ENCODE results near the gene BCL2.
A peak's percentile ranks its signal among the peaks of the same experiment; 100 is the strongest.

The BCL2 gene

GRCh38 chr18:63272638-63273037 lies 46.9 kb downstream of the BCL2 start:
- Histone ChIP-seq H3K79me2 (ENCODE audit: insufficient read depth, low read depth) (peaks cover 38% of the 10 kb centered on the region; the same call in 1 of the 2 replicates), H3K4me1 (ENCODE audit: low read depth, poor library complexity, severe bottlenecking) (peaks cover 29% of the 10 kb centered on the region), H3K9ac (no peak overlapping the region), H3K27ac (no peak overlapping the region), H2AFZ (ENCODE audit: low read depth) (no peak overlapping the region), H3K36me3 (ENCODE audit: insufficient read depth) (no peaks in the 10 kb centered on the region), H3K4me2 (no peak overlapping the region), H3K27me3 (ENCODE audit: insufficient read depth, low read depth) (no peaks in the 10 kb centered on the region), H4K20me1 (ENCODE audit: insufficient read depth) (no peaks in the 10 kb centered on the region), H3K4me3 (IDR thresholded peaks at IDR 0.05; ENCODE audit: insufficient read depth, low read depth, low read length) (no peak overlapping the region)
- no peak for TF ChIP-seq CTCF (conservative IDR thresholded peaks at IDR 0.05; ENCODE audit: low read depth, low read length)

- no peaks in the 10 kb centered on the region for H4K20me1 ChIP-seq (ENCODE audit: insufficient read depth)
- peaks cover 36% of the 10 kb centered on the region for H3K4me1 ChIP-seq (ENCODE audit: low read depth, poor library complexity, severe bottlenecking)
- no peak for TF ChIP-seq CTCF (conservative IDR thresholded peaks at IDR 0.05; ENCODE audit: low read depth, low read length)
- no peak overlapping the region for H2AFZ ChIP-seq (ENCODE audit: low read depth)
- peaks cover 38% of the 10 kb centered on the region; the same call in 1 of the 2 replicates for H3K79me2 ChIP-seq (ENCODE audit: insufficient read depth, low read depth)
- H3K27ac ChIP-seq: no peak overlapping the region
- no peaks in the 10 kb centered on the region for H3K27me3 ChIP-seq (ENCODE audit: insufficient read depth, low read depth)
- H3K9ac ChIP-seq: no peak overlapping the region
- no peak overlapping the region for H3K4me3 ChIP-seq (IDR thresholded peaks at IDR 0.05; ENCODE audit: insufficient read depth, low read depth, low read length)
- no peaks in the 10 kb centered on the region for H3K36me3 ChIP-seq (ENCODE audit: insufficient read depth)
- H3K4me2 ChIP-seq: no peak overlapping the region
Observed at GRCh38 chr18:63271881-63272299, 47.7 kb downstream of the BCL2 start.

GRCh38 chr18:63271148-63271547 lies 48.4 kb downstream of the BCL2 start:
- Histone ChIP-seq H3K27ac (no peak overlapping the region), H3K4me2 (no peak overlapping the region), H3K9ac (no peak overlapping the region), H3K36me3 (ENCODE audit: insufficient read depth) (no peaks in the 10 kb centered on the region), H3K27me3 (ENCODE audit: insufficient read depth, low read depth) (no peaks in the 10 kb centered on the region), H3K4me1 (ENCODE audit: low read depth, poor library complexity, severe bottlenecking) (peaks cover 44% of the 10 kb centered on the region), H4K20me1 (ENCODE audit: insufficient read depth) (no peaks in the 10 kb centered on the region), H3K4me3 (IDR thresholded peaks at IDR 0.05; ENCODE audit: insufficient read depth, low read depth, low read length) (no peak overlapping the region), H3K79me2 (ENCODE audit: insufficient read depth, low read depth) (peaks cover 39% of the 10 kb centered on the region; the same call in 1 of the 2 replicates), H2AFZ (ENCODE audit: low read depth) (no peak overlapping the region)
- TF ChIP-seq CTCF (conservative IDR thresholded peaks at IDR 0.05; ENCODE audit: low read depth, low read length): no peak

GRCh38 chr18:63267975-63268721 lies 51.4 kb downstream of the BCL2 start:
- Histone ChIP-seq H3K27ac (peak overlapping the region; percentile 83), H4K20me1 (ENCODE audit: insufficient read depth) (no peaks in the 10 kb centered on the region), H3K27me3 (ENCODE audit: insufficient read depth, low read depth) (no peaks in the 10 kb centered on the region), H3K9ac (peak overlapping the region; percentile 46; the same call in 1 of the 2 replicates), H2AFZ (ENCODE audit: low read depth) (peak overlapping the region; percentile 57), H3K4me2 (peak overlapping the region; percentile 99), H3K4me3 (IDR thresholded peaks at IDR 0.05; ENCODE audit: insufficient read depth, low read depth, low read length) (no peak overlapping the region), H3K4me1 (ENCODE audit: low read depth, poor library complexity, severe bottlenecking) (peaks cover 72% of the 10 kb centered on the region), H3K79me2 (ENCODE audit: insufficient read depth, low read depth) (peaks cover 53% of the 10 kb centered on the region; the same call in 1 of the 2 replicates), H3K36me3 (ENCODE audit: insufficient read depth) (no peaks in the 10 kb centered on the region)
- no peak for TF ChIP-seq CTCF (conservative IDR thresholded peaks at IDR 0.05; ENCODE audit: low read depth, low read length)

Data from KMS-11 (cell line).